HUDEP-2 (cell line): ENCODE results near the gene CIDEB.
A peak's percentile ranks its signal among the peaks of the same experiment; 100 is the strongest.

Source experiments
- DNase-seq, 76 experiments: peaks; one replicate each; lab custom pipeline; 2025; ENCODE audit not compliant: unreplicated experiment in 76 of 76; lab: John Stamatoyannopoulos, UW

The CIDEB gene

DNA sequence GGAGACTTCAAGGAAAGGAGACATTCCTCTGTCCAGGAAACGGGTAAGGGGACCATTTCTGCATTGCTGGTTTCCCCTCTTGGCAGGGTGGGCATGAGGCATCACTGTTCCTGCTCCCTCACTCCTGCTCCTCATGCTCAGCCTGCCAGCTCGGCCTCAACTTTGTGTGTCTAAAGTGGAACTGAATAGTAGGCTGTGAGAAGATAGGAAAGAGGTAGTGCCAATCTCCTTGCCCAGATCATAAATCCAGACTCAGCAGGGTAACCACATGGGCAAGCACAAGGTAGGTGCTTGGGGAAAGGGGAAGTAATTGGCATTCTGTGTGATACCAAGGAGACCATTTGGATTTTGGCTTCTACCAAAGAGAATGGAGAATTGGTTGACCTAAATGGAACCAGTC is 6.1 kb upstream of the CIDEB start:
- DNase-seq: no peak

DNA sequence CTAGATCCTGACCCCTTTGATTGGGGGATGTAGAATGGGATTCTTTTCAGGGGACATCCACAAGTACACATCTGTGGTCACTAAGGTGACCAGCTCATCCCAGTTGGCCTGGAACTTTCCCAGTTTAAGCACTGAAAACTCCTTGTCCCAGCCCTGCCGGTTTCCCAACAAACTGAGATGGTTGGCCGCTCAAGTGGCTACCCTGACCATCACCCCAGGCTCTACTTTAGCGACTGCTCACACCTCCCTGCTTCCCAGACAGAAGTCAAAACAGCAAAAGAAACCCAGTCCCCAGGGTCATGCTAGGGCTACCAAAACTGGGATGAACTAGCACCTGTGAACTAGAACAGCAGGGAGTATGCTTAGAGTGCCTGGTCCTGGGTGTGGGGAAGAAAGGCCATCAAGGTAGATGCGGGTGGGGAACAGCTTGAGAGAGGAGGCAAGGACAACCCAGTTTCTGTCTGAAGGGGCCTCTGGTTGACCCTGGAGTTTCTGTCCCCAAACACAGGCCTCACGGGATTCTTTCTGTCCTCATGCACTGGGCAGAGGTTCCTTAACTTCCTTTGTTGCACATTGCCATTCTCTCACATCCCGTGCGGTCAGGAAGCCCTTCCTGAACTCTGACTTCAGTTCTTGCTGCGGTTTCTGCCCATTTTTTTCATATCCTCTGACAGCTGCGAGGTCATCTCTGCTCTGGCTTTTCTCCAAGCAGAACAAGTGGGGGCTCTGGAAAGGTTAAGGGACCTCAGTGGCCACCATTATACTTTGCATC is 5.1 kb upstream of the CIDEB start:
- DNase-seq: no peak

DNA sequence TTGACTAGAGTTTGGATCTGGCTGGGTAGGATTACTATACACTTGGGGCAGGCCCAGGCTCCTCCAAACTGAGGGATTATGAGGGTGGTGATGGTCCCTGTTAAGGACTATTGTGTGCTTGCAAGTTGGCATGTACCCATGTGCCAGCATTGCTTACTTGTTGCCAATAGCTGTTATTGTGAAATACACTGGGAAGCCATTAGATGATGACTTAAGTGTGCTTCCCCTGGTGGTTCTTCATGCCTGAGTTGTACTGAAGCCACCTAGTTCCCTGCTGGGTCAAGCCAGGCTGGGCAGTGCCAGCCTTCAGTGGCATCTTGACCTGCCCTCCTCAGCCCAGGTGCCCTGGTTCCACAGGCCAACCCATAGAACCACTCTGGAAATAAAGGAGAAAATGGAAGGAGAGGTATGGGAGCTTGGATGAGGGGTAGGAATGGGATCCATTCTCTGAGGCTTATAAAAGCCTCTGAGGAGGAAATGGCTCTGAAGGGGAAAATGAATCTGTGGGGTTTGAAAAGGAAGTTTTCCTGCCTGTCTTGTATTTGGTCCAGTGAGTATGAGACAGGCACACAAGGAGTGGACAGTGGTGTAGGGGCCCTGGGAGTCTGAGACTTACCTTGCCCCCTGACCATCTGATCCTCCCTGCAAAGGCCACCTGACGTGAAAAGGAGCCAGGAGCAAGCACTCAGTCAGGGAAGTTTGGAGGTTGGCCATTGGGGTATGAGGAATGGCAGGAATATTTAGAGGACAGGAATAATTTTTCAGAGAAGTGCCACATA is 4.2 kb upstream of the CIDEB start:
- no peak for DNase-seq

DNA sequence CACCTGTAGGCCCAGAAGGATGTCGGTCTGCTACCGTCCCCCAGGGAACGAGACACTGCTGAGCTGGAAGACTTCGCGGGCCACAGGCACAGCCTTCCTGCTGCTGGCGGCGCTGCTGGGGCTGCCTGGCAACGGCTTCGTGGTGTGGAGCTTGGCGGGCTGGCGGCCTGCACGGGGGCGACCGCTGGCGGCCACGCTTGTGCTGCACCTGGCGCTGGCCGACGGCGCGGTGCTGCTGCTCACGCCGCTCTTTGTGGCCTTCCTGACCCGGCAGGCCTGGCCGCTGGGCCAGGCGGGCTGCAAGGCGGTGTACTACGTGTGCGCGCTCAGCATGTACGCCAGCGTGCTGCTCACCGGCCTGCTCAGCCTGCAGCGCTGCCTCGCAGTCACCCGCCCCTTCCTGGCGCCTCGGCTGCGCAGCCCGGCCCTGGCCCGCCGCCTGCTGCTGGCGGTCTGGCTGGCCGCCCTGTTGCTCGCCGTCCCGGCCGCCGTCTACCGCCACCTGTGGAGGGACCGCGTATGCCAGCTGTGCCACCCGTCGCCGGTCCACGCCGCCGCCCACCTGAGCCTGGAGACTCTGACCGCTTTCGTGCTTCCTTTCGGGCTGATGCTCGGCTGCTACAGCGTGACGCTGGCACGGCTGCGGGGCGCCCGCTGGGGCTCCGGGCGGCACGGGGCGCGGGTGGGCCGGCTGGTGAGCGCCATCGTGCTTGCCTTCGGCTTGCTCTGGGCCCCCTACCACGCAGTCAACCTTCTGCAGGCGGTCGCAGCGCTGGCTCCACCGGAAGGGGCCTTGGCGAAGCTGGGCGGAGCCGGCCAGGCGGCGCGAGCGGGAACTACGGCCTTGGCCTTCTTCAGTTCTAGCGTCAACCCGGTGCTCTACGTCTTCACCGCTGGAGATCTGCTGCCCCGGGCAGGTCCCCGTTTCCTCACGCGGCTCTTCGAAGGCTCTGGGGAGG is 3.1 kb upstream of the CIDEB start, which contains the start of gene LTB4R:
TSS of gene LTB4R (plus strand) at position 857 of the 959 bp plus-strand sequence. CDS start 4,150 bp downstream, outside the sequence.
- DNase-seq: peak in 69 of 76 experiments; percentile 27 to 85 (median 70)

DNA sequence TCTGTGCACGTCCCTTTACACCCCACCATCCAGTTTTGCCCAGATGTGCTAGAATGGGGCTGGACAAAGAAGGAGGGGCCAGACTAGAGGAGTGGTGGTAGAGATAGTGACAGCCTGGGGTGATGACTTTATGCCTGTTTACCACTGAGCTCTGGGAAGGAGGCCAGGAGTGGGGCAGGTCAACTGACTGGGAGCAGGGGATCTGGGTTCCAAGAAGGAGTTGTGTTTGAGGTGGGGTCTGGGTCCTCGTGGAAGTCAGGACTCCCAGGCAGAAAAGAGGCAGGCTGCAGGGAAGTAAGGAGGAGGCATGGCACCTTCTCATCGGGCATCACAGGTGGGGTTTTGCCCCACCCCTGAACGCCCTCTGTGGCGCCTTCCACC is 2.5 kb upstream of the CIDEB start:
- DNase-seq: peak in 65 of 76 experiments; percentile 13 to 82 (median 63)

DNA sequence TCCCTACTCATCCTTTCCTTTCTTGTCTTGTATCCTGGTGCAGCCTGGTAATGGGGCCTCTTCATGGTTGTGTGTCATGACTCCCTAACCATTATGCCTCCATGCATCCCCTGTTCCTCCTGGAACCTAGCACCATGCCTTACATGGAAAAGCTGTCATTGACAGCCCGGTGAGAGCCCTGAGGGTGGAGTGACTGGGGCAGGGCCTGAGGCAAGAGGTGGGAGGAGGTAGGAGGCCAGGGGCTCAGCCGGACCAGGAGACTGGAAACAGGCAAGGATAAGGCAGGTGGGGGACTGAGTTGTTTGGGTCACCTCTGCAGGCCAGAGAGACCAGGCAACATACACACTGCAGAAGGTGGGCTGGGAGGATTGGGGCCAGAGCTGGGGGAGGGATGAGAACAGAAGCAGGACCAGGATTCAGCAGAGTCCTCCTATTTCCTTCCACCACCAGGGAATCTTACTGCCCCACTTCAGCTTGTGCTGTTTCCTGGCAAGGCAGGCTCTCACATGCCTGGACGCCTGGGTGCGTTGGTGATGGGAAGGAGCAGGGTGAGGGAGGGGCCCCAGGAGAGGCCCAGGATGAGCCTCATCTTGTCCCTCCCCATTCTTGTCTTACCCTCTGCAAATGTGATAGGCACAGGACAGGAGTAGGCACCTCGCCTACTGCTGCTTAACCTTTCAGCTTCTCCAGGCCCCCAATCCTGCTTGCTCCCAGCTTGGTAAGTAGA is 1.9 kb upstream of the CIDEB start, which contains the start of gene LTB4R2:
TSS of gene LTB4R2 (plus strand) at position 603 of the 727 bp plus-strand sequence. CDS start 525 bp downstream, outside the sequence.
- no peak for DNase-seq

DNA sequence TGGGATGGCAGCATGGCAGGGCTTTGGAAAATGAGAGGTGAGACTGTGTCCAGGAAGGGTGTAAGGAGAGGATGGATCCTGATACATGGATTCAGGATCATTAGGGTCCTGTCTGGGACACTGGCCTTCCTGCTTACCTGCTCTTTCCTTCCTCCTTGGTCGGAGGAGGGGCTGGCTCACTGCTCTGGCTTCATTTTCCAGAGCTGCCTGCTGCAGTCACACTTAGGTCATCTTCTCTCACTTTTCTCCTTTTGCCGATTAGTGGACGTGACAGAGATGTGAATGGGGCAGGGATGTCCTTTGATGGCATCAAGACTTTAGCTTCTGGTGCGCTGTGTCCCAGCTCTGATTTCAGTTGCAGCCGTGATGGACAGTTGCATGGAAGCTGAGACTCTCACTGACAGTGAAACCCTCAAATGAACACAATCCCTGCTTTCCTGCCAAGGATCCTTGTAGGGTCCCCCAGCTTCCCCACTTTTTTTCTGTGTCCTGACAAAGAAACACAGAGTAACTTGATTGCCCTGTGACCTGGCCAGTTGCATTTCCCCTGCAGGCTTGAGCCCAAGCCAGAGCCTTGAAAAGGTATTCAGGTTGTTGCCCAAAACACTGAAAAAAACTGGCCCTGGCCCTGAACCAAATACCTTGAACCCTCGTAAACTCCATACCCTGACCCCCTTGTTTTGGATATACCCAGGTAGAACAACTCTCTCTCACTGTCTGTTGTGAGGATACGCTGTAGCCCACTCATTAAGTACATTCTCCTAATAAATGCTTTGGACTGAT is 756 bp upstream of the CIDEB start:
- DNase-seq: no peak

DNA sequence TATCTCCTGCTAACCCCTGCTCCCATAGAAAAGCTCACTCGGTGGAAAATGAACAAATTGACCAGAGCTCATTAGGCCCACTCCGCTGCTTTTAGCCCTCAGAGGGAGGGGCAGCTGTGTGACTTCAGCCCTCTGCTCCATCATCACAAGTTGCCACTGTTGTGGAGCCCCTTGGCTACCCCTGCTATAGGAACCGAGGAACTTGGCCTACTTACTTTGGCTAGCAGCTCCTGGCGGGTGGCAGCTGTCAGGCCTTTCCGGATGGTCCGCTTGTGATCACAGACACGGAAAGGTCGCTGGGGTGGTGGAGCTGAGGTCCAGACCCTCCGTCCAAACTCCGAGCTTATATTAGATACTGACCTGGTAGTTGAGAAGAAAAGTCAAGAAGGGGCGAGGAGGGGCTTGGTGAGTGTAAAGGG is 612 bp downstream of the CIDEB start:
- no peak for DNase-seq

DNA sequence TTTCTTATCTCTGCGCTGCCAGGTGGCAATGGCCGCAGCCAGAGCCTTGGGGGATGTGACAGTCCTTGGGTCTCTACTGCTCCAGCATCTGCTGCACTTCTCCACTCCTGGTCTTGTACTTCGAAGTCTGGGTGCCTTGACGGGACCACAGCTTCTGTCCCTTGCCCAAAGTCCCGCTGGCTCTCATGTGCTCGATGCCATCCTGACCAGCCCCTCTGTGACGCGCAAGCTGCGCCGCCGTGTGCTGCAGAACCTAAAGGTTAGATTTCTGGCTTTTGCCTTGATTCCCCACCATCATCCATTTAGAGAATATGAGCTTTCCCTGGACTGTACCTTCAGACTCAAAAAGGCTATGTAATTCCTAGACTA is 3.8 kb downstream of the CIDEB start:
- no peak for DNase-seq

DNA sequence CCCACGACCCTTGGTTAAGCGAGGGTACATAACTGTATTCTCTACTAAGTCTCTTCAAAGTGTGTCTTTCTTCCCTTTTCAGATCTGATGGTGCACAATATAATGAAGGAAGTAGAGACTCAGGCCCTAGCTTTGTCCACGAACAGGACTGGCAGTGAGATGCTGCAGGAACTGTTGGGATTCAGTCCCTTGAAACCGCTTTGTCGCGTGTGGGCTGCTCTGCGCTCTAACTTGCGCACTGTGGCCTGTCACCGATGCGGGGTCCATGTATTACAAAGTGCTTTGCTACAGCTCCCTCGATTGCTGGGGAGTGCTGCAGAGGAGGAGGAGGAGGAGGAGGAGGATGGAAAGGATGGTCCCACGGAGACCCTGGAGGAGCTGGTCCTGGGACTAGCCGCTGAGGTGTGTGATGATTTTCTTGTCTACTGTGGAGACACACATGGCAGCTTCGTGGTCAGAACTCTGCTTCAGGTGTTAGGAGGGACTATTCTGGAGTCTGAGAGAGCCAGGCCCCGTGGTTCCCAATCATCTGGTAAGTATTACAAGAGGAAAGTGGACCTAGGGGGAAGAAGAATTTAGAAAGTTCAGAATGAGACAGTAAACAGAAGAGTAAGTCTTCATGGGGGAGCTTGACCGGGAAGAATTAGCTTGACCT is 7.3 kb downstream of the CIDEB start:
- no peak for DNase-seq

DNA sequence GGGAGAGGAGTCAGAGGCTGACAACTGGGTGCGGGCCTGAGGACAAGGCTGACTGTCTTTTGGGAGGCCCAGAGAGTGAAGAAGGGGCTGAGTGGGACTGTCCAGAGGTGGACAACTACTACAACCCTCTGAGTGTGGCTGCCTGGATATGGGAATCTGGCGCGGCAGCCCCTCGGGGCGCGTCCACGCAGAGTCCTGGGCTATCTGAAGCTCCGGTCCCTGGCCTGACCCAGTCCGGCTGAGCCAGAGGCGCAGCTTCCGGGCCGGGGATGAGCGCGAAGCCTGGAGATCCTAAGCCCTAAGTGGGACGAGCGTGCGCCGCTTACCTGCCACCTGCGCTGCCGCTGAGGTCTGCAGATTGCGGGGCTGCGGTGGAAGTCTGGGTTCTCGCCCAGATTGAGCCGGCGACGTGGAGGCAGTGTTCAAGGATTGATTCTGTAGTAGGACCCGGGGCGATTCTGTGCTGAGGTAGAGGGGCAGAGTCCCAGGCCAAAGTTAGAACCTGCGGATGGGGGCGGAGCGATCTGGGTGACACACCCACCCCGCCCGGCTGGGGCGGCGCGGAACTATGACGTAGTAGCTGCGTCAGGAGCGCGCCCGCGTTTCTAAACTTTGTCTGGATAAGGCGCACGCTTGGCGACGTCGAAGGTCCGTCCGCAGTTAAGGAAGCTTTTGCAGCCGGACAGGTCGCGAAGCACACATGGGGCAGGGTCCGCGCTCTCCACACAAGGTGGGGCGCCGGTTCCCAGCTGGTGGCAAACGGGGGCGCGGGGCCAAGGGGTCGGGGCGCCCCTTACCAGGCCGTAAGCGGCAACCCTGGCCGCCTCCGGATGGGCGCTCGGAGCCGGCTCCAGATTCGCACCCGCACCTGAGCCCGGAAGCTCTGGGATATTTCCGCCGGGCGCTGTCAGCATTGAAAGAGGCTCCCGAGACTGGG is 8.3 kb downstream of the CIDEB start, which contains the start of the genes DHRS1 and NOP9:
TSS of gene DHRS1 (minus strand) at position 526 of the 937 bp plus-strand sequence. CDS start 674 bp downstream, outside the sequence.
TSS of gene NOP9 (plus strand) at position 596 of the 937 bp plus-strand sequence. CDS start at position 701, 105 bp downstream.
- peak in 73 of 76 experiments; percentile 18 to 91 (median 76) for DNase-seq

DNA sequence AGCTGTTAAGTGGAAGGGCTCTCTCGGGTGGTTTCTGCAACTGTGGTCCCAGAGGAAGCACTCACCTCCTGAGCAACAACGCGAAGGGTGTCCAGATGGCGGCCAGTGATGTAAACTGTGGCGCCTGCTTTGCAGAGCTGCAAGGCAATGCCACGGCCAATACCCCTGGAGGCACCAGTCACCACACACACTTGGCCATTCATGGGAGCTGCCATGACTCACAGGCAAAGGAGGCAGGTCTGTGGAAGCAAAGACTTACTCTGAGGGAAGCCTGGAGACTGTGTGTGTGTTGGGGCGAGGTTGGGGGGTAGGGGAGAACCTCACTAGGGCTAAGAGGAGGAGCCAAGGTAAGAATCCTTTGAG is 8.9 kb downstream of the CIDEB start:
- peak in 13 of 76 experiments; percentile 6 to 27 (median 19) for DNase-seq

DNA sequence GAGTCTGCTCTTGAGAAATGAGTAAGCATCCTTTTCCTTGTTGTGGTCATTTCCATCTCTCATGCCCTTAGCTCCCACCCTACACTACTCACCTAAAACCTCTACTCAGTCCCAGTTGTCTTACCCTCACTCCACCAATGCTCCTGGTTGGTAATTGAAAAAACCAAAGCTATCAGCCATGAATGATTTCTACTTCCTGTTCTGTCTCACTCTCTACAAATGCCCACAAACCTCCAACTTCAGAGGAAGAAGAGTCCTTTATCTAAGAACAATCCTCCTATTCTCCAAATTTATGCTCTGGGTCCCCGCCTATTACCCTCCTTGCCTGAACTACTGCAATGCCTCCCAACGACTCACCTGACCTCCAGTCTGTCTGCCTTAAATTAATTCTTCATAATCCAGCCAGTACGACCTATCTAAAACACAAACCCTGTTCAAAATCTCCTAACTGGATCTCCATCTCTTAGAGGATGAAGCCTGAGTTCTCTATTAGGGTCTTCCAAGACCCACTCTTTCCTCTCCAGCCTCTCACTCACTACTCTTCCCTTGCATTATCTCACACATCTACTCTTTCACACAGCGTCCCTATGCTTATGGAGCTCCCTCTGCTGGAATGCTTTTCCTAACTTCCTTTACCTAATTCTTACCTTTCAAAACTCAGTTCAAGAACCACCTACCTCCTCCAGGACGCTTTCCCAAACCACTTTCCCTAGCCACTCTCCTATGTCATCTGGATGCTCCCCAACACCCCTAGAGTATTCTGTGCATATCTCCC is 10.4 kb downstream of the CIDEB start:
- DNase-seq: peak in 12 of 76 experiments; percentile 6 to 34 (median 18)

DNA sequence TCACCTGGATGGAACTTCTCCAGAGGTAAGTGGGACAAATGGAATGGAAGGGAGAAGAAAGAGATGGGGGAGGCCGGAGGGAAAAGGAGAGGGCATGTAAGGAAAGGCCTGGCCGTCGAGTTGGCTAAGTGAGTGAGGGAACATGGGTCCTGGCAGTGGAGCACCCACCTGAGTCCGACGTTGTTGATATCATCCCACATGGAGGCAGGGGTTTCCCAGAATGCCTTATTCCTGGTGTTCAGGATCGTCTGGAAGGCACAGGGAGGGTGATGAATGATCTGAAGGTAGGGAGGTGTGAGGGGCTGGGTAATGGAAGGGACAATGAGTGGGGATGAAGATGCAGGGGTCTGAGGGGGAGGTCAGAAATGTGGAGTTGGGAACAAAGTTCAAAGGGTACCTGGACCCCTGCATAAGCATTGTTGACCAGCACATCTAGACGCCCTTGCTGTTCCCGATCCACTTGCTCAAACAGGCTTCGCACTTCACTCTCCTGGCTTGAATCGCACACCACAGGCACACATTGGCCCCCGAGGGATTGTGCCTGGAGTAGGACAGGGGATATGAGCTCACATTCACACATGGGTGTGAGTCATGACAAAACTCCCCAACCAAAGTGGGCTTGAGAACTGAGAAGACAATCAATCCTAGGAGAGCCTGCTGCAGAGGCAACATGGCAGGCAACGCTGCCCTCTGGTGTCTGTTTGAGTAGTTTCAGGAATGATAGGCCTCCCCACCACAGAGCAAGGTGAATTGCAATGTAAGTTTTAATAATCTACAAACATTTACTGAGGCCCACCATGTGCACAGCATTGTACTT is 11.2 kb downstream of the CIDEB start:
- DNase-seq: peak in 58 of 76 experiments; percentile 8 to 66 (median 36)

DNA sequence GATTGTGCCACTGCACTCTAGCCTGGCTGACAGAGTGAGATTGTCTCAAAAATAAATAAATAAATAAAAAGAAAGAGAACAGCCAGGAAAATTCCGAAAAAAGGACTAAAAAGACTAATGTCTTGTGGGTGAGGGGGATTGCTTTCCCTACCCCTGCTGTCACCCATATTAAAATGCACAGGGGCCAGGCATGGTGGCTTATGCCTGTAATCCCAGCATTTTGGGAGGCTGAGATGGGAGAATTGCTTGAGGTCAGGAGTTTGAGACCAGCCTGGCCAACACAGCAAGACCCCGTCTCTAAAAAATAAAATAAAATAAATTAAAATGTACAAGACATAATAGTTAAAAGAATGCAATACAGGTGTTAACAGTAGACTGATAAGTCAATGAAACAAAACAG is 14.3 kb downstream of the CIDEB start:
- no peak for DNase-seq
